Stomach smooth muscle (tissue), 2 donors: Measurements from ENCODE around the gene POLRMT.
"Not testable (repeated sequence)": the region's sequence is repeated elsewhere in the genome, so short reads cannot be mapped to it uniquely, and the experiment has no call there.

Experiments used
- H3K27ac ChIP-seq: one replicate; pipeline ENCODE4 v1.7.0; 2013; ENCODE audit warnings: mild to moderate bottlenecking, low read length, inconsistent platforms
- H3K27me3 ChIP-seq, 2 donors: one replicate each; pipeline ENCODE4 v1.7.0; 2013; ENCODE audit warnings: low read length in 2 of 2; ENCODE audit not compliant: insufficient read depth in 2 of 2, control insufficient read depth in 1 of 2
- H3K36me3 ChIP-seq, 2 donors: one replicate each; pipeline ENCODE4 v1.7.0; 2013; ENCODE audit warnings: low read length in 2 of 2; ENCODE audit not compliant: control insufficient read depth in 2 of 2, insufficient read depth in 2 of 2
- H3K4me1 ChIP-seq: one replicate; pipeline ENCODE4 v1.7.0; 2013; ENCODE audit warnings: low read length; ENCODE audit not compliant: control insufficient read depth, insufficient read depth
- H3K4me3 ChIP-seq, 2 donors: one replicate each; pipeline ENCODE4 v1.7.0; 2013; ENCODE audit warnings: low read length in 2 of 2
- H3K9ac ChIP-seq, 2 donors: one replicate each; pipeline ENCODE4 v1.7.0; 2013; ENCODE audit warnings: low read length in 2 of 2, mild to moderate bottlenecking in 1 of 2
- H3K9me3 ChIP-seq, 2 donors: one replicate each; pipeline ENCODE4 v1.7.0; 2013; ENCODE audit warnings: low read length in 2 of 2; ENCODE audit not compliant: control insufficient read depth in 2 of 2
- donor health status: healthy.
- donor health status: Pancreatic carcinoma.

The POLRMT gene

GRCh38 chr19:607301-608154 lies 25.8 kb downstream of the POLRMT start:
- Histone ChIP-seq H3K4me3 (no peak overlapping the region), H3K27ac (no peak overlapping the region)

GRCh38 chr19:605061-605971 lies 28.0 kb downstream of the POLRMT start:
- not testable (repeated sequence) for H3K27me3 ChIP-seq, H3K27ac ChIP-seq, H3K4me1 ChIP-seq, H3K9ac ChIP-seq, H3K4me3 ChIP-seq, H3K9me3 ChIP-seq, H3K36me3 ChIP-seq

More at GRCh38 chr19:607301-608154, 25.8 kb downstream of the POLRMT start:
- H3K9ac ChIP-seq = no peak overlapping the region
- no peaks in the 10 kb centered on the region for H3K9me3 ChIP-seq
- peaks cover 7% of the 10 kb centered on the region for H3K4me1 ChIP-seq
- no peaks in the 10 kb centered on the region for H3K27me3 ChIP-seq
- no peaks in the 10 kb centered on the region for H3K36me3 ChIP-seq

- Histone ChIP-seq H3K36me3 (no peaks in the 10 kb centered on the region), H3K4me3 (no peak overlapping the region), H3K9me3 (no peaks in the 10 kb centered on the region), H3K27me3 (no peaks in the 10 kb centered on the region), H3K9ac (no peak overlapping the region), H3K27ac (no peak overlapping the region), H3K4me1 (no peaks in the 10 kb centered on the region)
Measured at GRCh38 chr19:604355-604754, 29.0 kb downstream of the POLRMT start.

- H3K27ac ChIP-seq, H3K9ac ChIP-seq, H3K36me3 ChIP-seq, H3K4me1 ChIP-seq, H3K9me3 ChIP-seq, H3K27me3 ChIP-seq, H3K4me3 ChIP-seq: not testable (repeated sequence)
Measured at GRCh38 chr19:603779-604178, 29.6 kb downstream of the POLRMT start.

GRCh38 chr19:603302-603639 lies 30.1 kb downstream of the POLRMT start:
- not testable (repeated sequence) for H3K27me3 ChIP-seq, H3K4me3 ChIP-seq, H3K4me1 ChIP-seq, H3K9me3 ChIP-seq, H3K27ac ChIP-seq, H3K36me3 ChIP-seq, H3K9ac ChIP-seq

- Histone ChIP-seq H3K9me3 (no peaks in the 10 kb centered on the region), H3K27ac (no peak overlapping the region)
Measured at GRCh38 chr19:602391-603301, 30.7 kb downstream of the POLRMT start.

GRCh38 chr19:601790-602189 lies 31.5 kb downstream of the POLRMT start:
- H3K27me3 ChIP-seq = no peaks in the 10 kb centered on the region
- no peak overlapping the region for H3K9ac ChIP-seq
- no peaks in the 10 kb centered on the region for H3K9me3 ChIP-seq
- H3K4me3 ChIP-seq = no peak overlapping the region
- H3K27ac ChIP-seq = no peak overlapping the region
- no peaks in the 10 kb centered on the region for H3K4me1 ChIP-seq
- H3K36me3 ChIP-seq = no peaks in the 10 kb centered on the region

More at GRCh38 chr19:602391-603301, 30.7 kb downstream of the POLRMT start:
- Histone ChIP-seq H3K4me3 (no peak overlapping the region), H3K27me3 (no peaks in the 10 kb centered on the region), H3K4me1 (no peaks in the 10 kb centered on the region), H3K9ac (no peak overlapping the region), H3K36me3 (no peaks in the 10 kb centered on the region)

GRCh38 chr19:601310-601709 lies 32.0 kb downstream of the POLRMT start:
- H3K4me3 ChIP-seq = no peak overlapping the region

GRCh38 chr19:597406-598315 lies 35.7 kb downstream of the POLRMT start:
- H3K9ac ChIP-seq = no peak overlapping the region
- H3K9me3 ChIP-seq = no peaks in the 10 kb centered on the region
- H3K4me3 ChIP-seq = no peak overlapping the region
- H3K4me1 ChIP-seq = no peaks in the 10 kb centered on the region
- no peaks in the 10 kb centered on the region for H3K36me3 ChIP-seq
- peaks cover 4% of the 10 kb centered on the region in 2 donors for H3K27me3 ChIP-seq
- H3K27ac ChIP-seq = no peak overlapping the region

More at GRCh38 chr19:601310-601709, 32.0 kb downstream of the POLRMT start:
- H3K4me1 ChIP-seq = no peaks in the 10 kb centered on the region
- no peaks in the 10 kb centered on the region for H3K27me3 ChIP-seq
- H3K36me3 ChIP-seq = no peaks in the 10 kb centered on the region
- no peak overlapping the region for H3K9ac ChIP-seq
- H3K9me3 ChIP-seq = no peaks in the 10 kb centered on the region
- no peak overlapping the region for H3K27ac ChIP-seq
